Caco-2 (cell line): ENCODE data around the gene CRHR1. TPM values are rescaled to one million over a fixed set of nuclear protein-coding genes. Genes with fewer than 3 reads are reported as not detected.

ENCODE experiments used
- BruUV-seq: library from RNA; stranded (reverse); fragments of 400-500 nt; replicated peaks from 2 replicates; lab custom pipeline; 2021; lab: Mats Ljungman, UMichigan
- CTCF ChIA-PET: fragments of 300-600 bp; sonication (Branson Sonifier 250); formaldehyde crosslinking; loops from one replicate; lab custom pipeline; 2022; ENCODE audit warnings: antibody characterized with exemption; lab: Charles Lee
- POLR2A ChIA-PET: fragments of 300-600 bp; sonication (Branson Sonifier 250); formaldehyde crosslinking; loops from one replicate; lab custom pipeline; 2022; ENCODE audit warnings: antibody characterized with exemption; lab: Charles Lee
- DNase-seq, 2 experiments: peaks; one replicate each; pipeline versions ENCODE4 v3.0.0 to v3.0.0-alpha.2; 2020 to 2022
- H3K27me3 ChIP-seq: replicated peaks from 2 replicates; pipeline ENCODE4 v1.6.0; 2011; ENCODE audit warnings: low read length; ENCODE audit not compliant: control insufficient read depth, insufficient read depth
- H3K36me3 ChIP-seq: 2 replicates; pipeline ENCODE4 v1.5.1; 2011; ENCODE audit warnings: low read length; ENCODE audit not compliant: control insufficient read depth, insufficient read depth
- H3K4me1 ChIP-seq: fragments of 250-450 bp; sonication (Bioruptor Pico); 2 replicates; pipeline ENCODE4 v1.5.1; 2020; ENCODE audit warnings: mild to moderate bottlenecking
- H3K4me3 ChIP-seq: 2 replicates; pipeline ENCODE4 v1.5.1; 2011; ENCODE audit warnings: low read depth, mild to moderate bottlenecking, control low read depth, low read length
- H3K9me3 ChIP-seq: fragments of 250-450 bp; sonication (Bioruptor Pico); 2 replicates; pipeline ENCODE4 v1.5.1; 2020; ENCODE audit warnings: mild to moderate bottlenecking, moderate library complexity
- H3K27ac Mint-ChIP-seq: one replicate; pipeline ENCODE4 v1.8.0; 2022; ENCODE audit warnings: mixed read lengths; ENCODE audit not compliant: unreplicated experiment
- H3K27me3 Mint-ChIP-seq: one replicate; pipeline ENCODE4 v1.8.0; 2022; ENCODE audit warnings: mixed read lengths; ENCODE audit not compliant: insufficient read depth, unreplicated experiment
- H3K36me3 Mint-ChIP-seq: one replicate; pipeline ENCODE4 v1.8.0; 2022; ENCODE audit warnings: mild to moderate bottlenecking, mixed read lengths; ENCODE audit not compliant: insufficient read depth, unreplicated experiment
- H3K4me1 Mint-ChIP-seq: one replicate; pipeline ENCODE4 v1.8.0; 2022; ENCODE audit warnings: low read depth, mixed read lengths; ENCODE audit not compliant: unreplicated experiment
- H3K4me3 Mint-ChIP-seq: one replicate; pipeline ENCODE4 v1.8.0; 2022; ENCODE audit warnings: mild to moderate bottlenecking, moderate library complexity, mixed read lengths; ENCODE audit not compliant: unreplicated experiment
- H3K9me3 Mint-ChIP-seq: one replicate; pipeline ENCODE4 v1.8.0; 2022; ENCODE audit warnings: mixed read lengths; ENCODE audit not compliant: unreplicated experiment
- intact Hi-C: fragments of 100-400 bp; cut with micrococcal nuclease; formaldehyde crosslinking; loops from one replicate; pipeline ENCODE4 v1.10.0; 2022; ENCODE audit not compliant: unreplicated experiment
- total RNA-seq: library from RNA; stranded (reverse); gene quantifications from 2 replicates; pipeline ENCODE4 v1.2.3, GENCODE V29; 2022
- TF ChIP-seq, protein P1 (sequence below), 2 experiments: fragments of 200-600 bp in 1 of 2; IDR thresholded peaks; 1 replicate in 1 of 2; 2 replicates in 1 of 2; pipeline versions ENCODE4 v1.5.1 to v1.8.0; 2011 to 2022; ENCODE audit warnings: antibody characterized with exemption in 1 of 2, control low read depth in 1 of 2, inconsistent platforms in 1 of 2, low read depth in 1 of 2, low read length in 1 of 2, mild to moderate bottlenecking in 1 of 2, moderate library complexity in 1 of 2; ENCODE audit not compliant: insufficient read depth in 1 of 2, severe bottlenecking in 1 of 2, unreplicated experiment in 1 of 2

Gene CRHR1
- total RNA-seq, 1 experiment from 2014 or later = not detected

DNA sequence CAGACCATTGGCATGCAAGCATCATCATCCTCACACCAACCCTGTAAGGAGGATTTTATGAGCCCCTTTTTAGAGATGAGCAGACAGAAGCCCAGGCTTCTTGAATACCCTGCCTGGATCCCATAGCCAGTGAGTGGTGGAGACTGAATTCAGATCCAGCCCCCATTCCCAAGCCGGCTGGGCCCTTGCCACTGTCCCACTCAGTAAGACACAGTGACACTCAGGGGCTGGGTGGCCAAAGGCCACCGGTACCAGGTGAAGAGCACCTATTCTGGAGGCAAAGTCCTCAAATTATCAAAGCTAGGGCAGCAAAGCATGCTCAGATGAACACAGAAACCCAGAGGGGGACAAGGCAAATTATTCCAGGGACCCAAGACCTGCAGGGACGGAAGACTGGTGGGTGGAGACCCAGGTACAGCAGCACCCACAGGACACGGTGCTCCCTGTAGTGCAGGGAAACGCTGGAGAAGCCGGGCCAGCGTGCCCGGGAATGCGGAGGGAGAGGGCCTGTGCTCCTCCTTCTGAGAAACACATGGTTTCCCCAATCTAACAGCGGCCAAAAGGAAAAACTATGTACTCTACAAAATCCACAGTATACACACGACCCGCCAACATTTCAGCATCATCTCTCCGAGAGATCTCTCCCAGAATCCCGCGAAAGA is 33.2 kb upstream of the CRHR1 start:
- Histone ChIP-seq H3K4me3 (no peak overlapping the region), H3K36me3 (no peaks in the 10 kb centered on the region), H3K4me1 (no peaks in the 10 kb centered on the region), H3K9me3 (no peaks in the 10 kb centered on the region), H3K27me3 (no peaks in the 10 kb centered on the region)
- DNase-seq = no peak
- Mint-ChIP-seq H3K9me3 (no peaks in the 10 kb centered on the region), H3K36me3 (peaks cover 4% of the 10 kb centered on the region), H3K4me3 (no peak overlapping the region), H3K27me3 (peaks cover 21% of the 10 kb centered on the region), H3K4me1 (no peaks in the 10 kb centered on the region), H3K27ac (no peak overlapping the region)
- TF ChIP-seq, protein P1, sequence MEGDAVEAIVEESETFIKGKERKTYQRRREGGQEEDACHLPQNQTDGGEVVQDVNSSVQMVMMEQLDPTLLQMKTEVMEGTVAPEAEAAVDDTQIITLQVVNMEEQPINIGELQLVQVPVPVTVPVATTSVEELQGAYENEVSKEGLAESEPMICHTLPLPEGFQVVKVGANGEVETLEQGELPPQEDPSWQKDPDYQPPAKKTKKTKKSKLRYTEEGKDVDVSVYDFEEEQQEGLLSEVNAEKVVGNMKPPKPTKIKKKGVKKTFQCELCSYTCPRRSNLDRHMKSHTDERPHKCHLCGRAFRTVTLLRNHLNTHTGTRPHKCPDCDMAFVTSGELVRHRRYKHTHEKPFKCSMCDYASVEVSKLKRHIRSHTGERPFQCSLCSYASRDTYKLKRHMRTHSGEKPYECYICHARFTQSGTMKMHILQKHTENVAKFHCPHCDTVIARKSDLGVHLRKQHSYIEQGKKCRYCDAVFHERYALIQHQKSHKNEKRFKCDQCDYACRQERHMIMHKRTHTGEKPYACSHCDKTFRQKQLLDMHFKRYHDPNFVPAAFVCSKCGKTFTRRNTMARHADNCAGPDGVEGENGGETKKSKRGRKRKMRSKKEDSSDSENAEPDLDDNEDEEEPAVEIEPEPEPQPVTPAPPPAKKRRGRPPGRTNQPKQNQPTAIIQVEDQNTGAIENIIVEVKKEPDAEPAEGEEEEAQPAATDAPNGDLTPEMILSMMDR (IDR thresholded peaks at IDR 0.05; ENCODE audit: insufficient read depth in 1 of 2, low read depth in 1 of 2, low read length in 1 of 2, severe bottlenecking in 1 of 2, unreplicated experiment in 1 of 2) = no peak
- ChIA-PET POLR2A (no interaction called here), CTCF (no interaction called here)
- intact Hi-C loops = no loop called here
- BruUV-seq = no TSS peak

DNA sequence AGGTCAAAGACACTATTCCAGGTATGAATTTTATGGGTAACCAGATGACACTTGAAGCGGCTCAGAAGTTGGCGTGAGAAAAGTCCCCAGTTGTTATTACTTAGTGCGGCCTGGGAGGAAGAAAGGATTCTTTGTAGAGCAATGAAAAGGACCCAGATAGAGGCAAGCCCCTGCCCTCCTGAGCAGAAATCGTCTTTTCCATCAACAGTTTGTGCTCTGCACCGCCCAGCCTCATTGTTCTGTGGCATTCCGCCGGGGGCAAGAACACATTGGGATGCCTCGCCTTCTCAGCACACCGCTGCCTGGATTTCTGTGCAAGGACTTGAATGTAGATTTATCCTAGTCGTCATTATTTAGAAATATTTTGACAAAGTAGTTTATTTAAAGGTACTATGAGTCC is 32.7 kb upstream of the CRHR1 start:
- Mint-ChIP-seq H3K4me1 (no peaks in the 10 kb centered on the region), H3K4me3 (no peak overlapping the region), H3K27me3 (peaks cover 23% of the 10 kb centered on the region), H3K36me3 (peaks cover 4% of the 10 kb centered on the region), H3K27ac (no peak overlapping the region), H3K9me3 (no peaks in the 10 kb centered on the region)
- no peak overlapping the region for H3K4me3 ChIP-seq
- no peaks in the 10 kb centered on the region for H3K27me3 ChIP-seq
- H3K4me1 ChIP-seq = no peaks in the 10 kb centered on the region
- H3K36me3 ChIP-seq = no peaks in the 10 kb centered on the region
- POLR2A ChIA-PET = no interaction called here
- H3K9me3 ChIP-seq = no peaks in the 10 kb centered on the region
- BruUV-seq = no TSS peak
- TF ChIP-seq, protein P1 (IDR thresholded peaks at IDR 0.05; ENCODE audit: insufficient read depth in 1 of 2, low read depth in 1 of 2, low read length in 1 of 2, severe bottlenecking in 1 of 2, unreplicated experiment in 1 of 2) = no peak
- CTCF ChIA-PET = no interaction called here
- intact Hi-C loops = no loop called here
- no peak for DNase-seq

DNA sequence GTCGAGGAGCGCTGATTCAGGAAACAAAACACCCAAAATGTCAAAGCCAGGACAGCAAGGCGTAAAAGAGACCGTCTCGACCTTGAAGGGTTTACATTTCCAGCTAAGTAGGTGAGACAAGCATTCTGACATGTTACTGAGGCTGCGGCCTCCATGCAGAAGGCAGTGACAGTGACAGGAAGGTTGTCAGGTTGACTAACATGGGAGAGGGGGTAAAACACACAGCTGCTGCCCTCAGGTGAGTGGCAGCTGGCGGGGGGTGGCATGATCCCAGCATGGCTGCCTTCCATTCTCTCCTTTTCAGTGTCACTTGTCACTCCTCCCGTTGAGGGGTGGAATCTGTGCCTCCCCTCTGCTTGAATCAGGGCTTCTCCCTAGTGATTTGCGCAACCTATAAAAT is 31.9 kb upstream of the CRHR1 start:
- ChIA-PET POLR2A (no interaction called here), CTCF (no interaction called here)
- no peaks in the 10 kb centered on the region for H3K36me3 ChIP-seq

More for the DNA sequence above, 31.9 kb upstream of the CRHR1 start:
- Histone ChIP-seq H3K4me1 (no peaks in the 10 kb centered on the region), H3K4me3 (no peak overlapping the region), H3K27me3 (no peaks in the 10 kb centered on the region), H3K9me3 (no peaks in the 10 kb centered on the region)
- no peak overlapping the region for H3K27ac Mint-ChIP-seq
- no peak overlapping the region for H3K4me3 Mint-ChIP-seq
- H3K4me1 Mint-ChIP-seq = no peaks in the 10 kb centered on the region
- intact Hi-C loops = no loop called here
- DNase-seq = no peak
- no peaks in the 10 kb centered on the region for H3K9me3 Mint-ChIP-seq
- H3K27me3 Mint-ChIP-seq = peaks cover 24% of the 10 kb centered on the region
- H3K36me3 Mint-ChIP-seq = peaks cover 4% of the 10 kb centered on the region
- TF ChIP-seq, protein P1 (IDR thresholded peaks at IDR 0.05; ENCODE audit: insufficient read depth in 1 of 2, low read depth in 1 of 2, low read length in 1 of 2, severe bottlenecking in 1 of 2, unreplicated experiment in 1 of 2) = no peak
- BruUV-seq = no TSS peak
